GM12874 (cell line): ENCODE measurements around the gene ADD1.

Source experiments
- CTCF ChIP-seq: IDR thresholded peaks from 2 replicates; pipeline ENCODE4 v1.5.1; 2011; ENCODE audit warnings: low read depth, mild to moderate bottlenecking, control low read depth, low read length, moderate library complexity; ENCODE audit not compliant: insufficient read depth

Gene ADD1

GRCh38 chr4:2843263-2843940 lies at the start of gene ADD1:
ADD1 (plus strand) TSS chr4:2843844; CDS start chr4:2875916, 32,072 bp downstream.
- TF ChIP-seq CTCF = no peak

- no peak for TF ChIP-seq CTCF
Observed at GRCh38 chr4:2794486-2795299, 49.0 kb upstream of the ADD1 start.

- TF ChIP-seq CTCF = no peak
Observed at GRCh38 chr4:2795300-2795892, 48.2 kb upstream of the ADD1 start.

GRCh38 chr4:2795893-2796848 lies 47.5 kb upstream of the ADD1 start:
- no peak for TF ChIP-seq CTCF

GRCh38 chr4:2796849-2797544 lies 46.6 kb upstream of the ADD1 start:
- no peak for TF ChIP-seq CTCF

GRCh38 chr4:2797545-2798305 lies 45.9 kb upstream of the ADD1 start:
- no peak for TF ChIP-seq CTCF
